H7 (cell line): ENCODE results near the gene WDR48. TPM values are rescaled to one million over a fixed set of nuclear protein-coding genes. Genes with fewer than 3 reads are reported as not detected.

Experiments
- DNase-seq: peaks from one replicate; pipeline ENCODE4 v3.0.0; 2012
- H3K27me3 ChIP-seq: 2 replicates; pipeline ENCODE4 v1.6.0; 2011; ENCODE audit warnings: mild to moderate bottlenecking, low read length; ENCODE audit not compliant: control insufficient read depth, insufficient read depth
- H3K36me3 ChIP-seq: replicated peaks from 2 replicates; pipeline ENCODE4 v1.5.1; 2011; ENCODE audit warnings: low read length; ENCODE audit not compliant: control insufficient read depth, insufficient read depth
- H3K4me3 ChIP-seq: 2 replicates; pipeline ENCODE4 v1.5.1; 2011; ENCODE audit warnings: low read depth, mild to moderate bottlenecking, control low read depth, low read length, moderate library complexity; ENCODE audit not compliant: insufficient read depth
- total RNA-seq: library from RNA; depleted of rRNA; stranded (reverse); fragments of >200 nt; shearing (Covaris generic); gene quantifications from 2 replicates; pipeline ENCODE4 v1.2.3, GENCODE V29; 2014

WDR48 gene
- total RNA-seq, 1 experiment from 2014 or later = 31.7 TPM

GRCh38 chr3:39112113-39112512 lies 60.3 kb downstream of the WDR48 start:
- no peak overlapping the region for H3K4me3 ChIP-seq
- no peak for DNase-seq
- H3K36me3 ChIP-seq = no peaks in the 10 kb centered on the region
- H3K27me3 ChIP-seq = 0 out of 2 replicates have a peak, but pooled peaks cover 2% of the 10 kb centered on the region

- H3K27me3 ChIP-seq = 0 out of 2 replicates have a peak, but pooled peaks cover 2% of the 10 kb centered on the region
- no peak for DNase-seq
- H3K4me3 ChIP-seq = no peak overlapping the region
- no peaks in the 10 kb centered on the region for H3K36me3 ChIP-seq
These were observed 60.7 kb downstream of the WDR48 start for GRCh38 chr3:39112535-39112934.

GRCh38 chr3:39113291-39113690 lies 61.5 kb downstream of the WDR48 start:
- Histone ChIP-seq H3K36me3 (no peaks in the 10 kb centered on the region), H3K27me3 (0 out of 2 replicates have a peak, but pooled peaks cover 2% of the 10 kb centered on the region), H3K4me3 (no peak overlapping the region)
- DNase-seq = no peak

- DNase-seq = no peak
- no peaks in the 10 kb centered on the region for H3K27me3 ChIP-seq
- no peak overlapping the region for H3K4me3 ChIP-seq
- H3K36me3 ChIP-seq = no peaks in the 10 kb centered on the region
These were observed 62.6 kb downstream of the WDR48 start for GRCh38 chr3:39114456-39114855.

GRCh38 chr3:39115870-39116269 lies 64.1 kb downstream of the WDR48 start:
- Histone ChIP-seq H3K4me3 (no peak overlapping the region), H3K36me3 (no peaks in the 10 kb centered on the region), H3K27me3 (no peaks in the 10 kb centered on the region)
- DNase-seq = no peak

GRCh38 chr3:39118079-39118478 lies 66.3 kb downstream of the WDR48 start:
- Histone ChIP-seq H3K36me3 (no peaks in the 10 kb centered on the region), H3K27me3 (no peaks in the 10 kb centered on the region), H3K4me3 (no peak overlapping the region)
- no peak for DNase-seq

GRCh38 chr3:39118931-39119660 lies 67.3 kb downstream of the WDR48 start:
- no peak for DNase-seq
- no peak overlapping the region for H3K4me3 ChIP-seq
- no peaks in the 10 kb centered on the region for H3K36me3 ChIP-seq
- H3K27me3 ChIP-seq = no peaks in the 10 kb centered on the region

GRCh38 chr3:39121621-39122020 lies 69.8 kb downstream of the WDR48 start:
- H3K36me3 ChIP-seq = no peaks in the 10 kb centered on the region
- H3K27me3 ChIP-seq = no peaks in the 10 kb centered on the region
- H3K4me3 ChIP-seq = no peak overlapping the region
- DNase-seq = no peak

GRCh38 chr3:39122813-39123212 lies 71.0 kb downstream of the WDR48 start:
- no peaks in the 10 kb centered on the region for H3K36me3 ChIP-seq
- no peaks in the 10 kb centered on the region for H3K27me3 ChIP-seq
- no peak overlapping the region for H3K4me3 ChIP-seq
- no peak for DNase-seq

GRCh38 chr3:39124876-39125840 lies 73.3 kb downstream of the WDR48 start:
- Histone ChIP-seq H3K4me3 (no peak overlapping the region), H3K36me3 (no peaks in the 10 kb centered on the region), H3K27me3 (no peaks in the 10 kb centered on the region)
- peak; percentile 51 for DNase-seq

GRCh38 chr3:39125841-39126500 lies 74.2 kb downstream of the WDR48 start:
- H3K36me3 ChIP-seq = no peaks in the 10 kb centered on the region
- DNase-seq = no peak
- H3K4me3 ChIP-seq = no peak overlapping the region

GRCh38 chr3:39126532-39127071 lies 74.8 kb downstream of the WDR48 start:
- peak; percentile 61 for DNase-seq
- no peaks in the 10 kb centered on the region for H3K36me3 ChIP-seq

More at GRCh38 chr3:39125841-39126500, 74.2 kb downstream of the WDR48 start:
- no peaks in the 10 kb centered on the region for H3K27me3 ChIP-seq

GRCh38 chr3:39127269-39127907 lies 75.6 kb downstream of the WDR48 start:
- H3K4me3 ChIP-seq = no peak overlapping the region
- no peak for DNase-seq
- H3K36me3 ChIP-seq = no peaks in the 10 kb centered on the region
- no peaks in the 10 kb centered on the region for H3K27me3 ChIP-seq

More at GRCh38 chr3:39126532-39127071, 74.8 kb downstream of the WDR48 start:
- Histone ChIP-seq H3K4me3 (no peak overlapping the region), H3K27me3 (no peaks in the 10 kb centered on the region)

- no peaks in the 10 kb centered on the region for H3K27me3 ChIP-seq
- no peak overlapping the region for H3K4me3 ChIP-seq
- no peaks in the 10 kb centered on the region for H3K36me3 ChIP-seq
- no peak for DNase-seq
These were observed 76.1 kb downstream of the WDR48 start for GRCh38 chr3:39127908-39128304.
